GM12892 (cell line): ENCODE data around the gene CCNK.

Experiments used
- DNase-seq: peaks from one replicate; pipeline ENCODE4 v3.0.0; 2011; ENCODE audit not compliant: insufficient read length
- FAIRE-seq: peaks from 2 replicates; lab custom pipeline; 2011; peaks lifted over from hg19 to GRCh38; lab: Jason Lieb, UNC
- POLR2A ChIP-seq: IDR thresholded peaks from 2 replicates; pipeline ENCODE4 v1.6.1; 2011; ENCODE audit warnings: low read depth, low read length, control low read depth
- POLR2AphosphoS5 ChIP-seq: IDR thresholded peaks from 2 replicates; pipeline ENCODE4 v1.6.1; 2011; ENCODE audit warnings: low read depth, low read length, control low read depth
- TAF1 ChIP-seq: IDR thresholded peaks from 2 replicates; pipeline ENCODE4 v1.6.1; 2011; ENCODE audit warnings: low read depth, mild to moderate bottlenecking, control low read depth, low read length, borderline replicate concordance

The CCNK gene

GRCh38 chr14:99552572-99553216 is 71.5 kb downstream of the CCNK start:
- TF ChIP-seq POLR2AphosphoS5, result no peak
- TF ChIP-seq POLR2A, result no peak
- TF ChIP-seq TAF1, result no peak
- FAIRE-seq, result no peak
- no peak for DNase-seq

- FAIRE-seq (no peak), DNase-seq (no peak)
- no peak for TF ChIP-seq TAF1
Observed at GRCh38 chr14:99554184-99554583, 73.0 kb downstream of the CCNK start.

GRCh38 chr14:99554757-99555531 is 73.7 kb downstream of the CCNK start:
- TF ChIP-seq POLR2A (no peak), TAF1 (no peak), POLR2AphosphoS5 (no peak)
- no peak for FAIRE-seq
- no peak for DNase-seq

- DNase-seq (no peak), FAIRE-seq (no peak)
- TF ChIP-seq POLR2A, result no peak
- TF ChIP-seq TAF1, result no peak
- no peak for TF ChIP-seq POLR2AphosphoS5
Observed at GRCh38 chr14:99556134-99556791, 75.1 kb downstream of the CCNK start.

- DNase-seq (no peak), FAIRE-seq (no peak)
- TF ChIP-seq TAF1 (no peak), POLR2A (no peak), POLR2AphosphoS5 (no peak)
Observed at GRCh38 chr14:99559286-99559990, 78.2 kb downstream of the CCNK start.

- TF ChIP-seq POLR2AphosphoS5, result no peak
- TF ChIP-seq POLR2A, result no peak
- TF ChIP-seq TAF1, result no peak
- DNase-seq (no peak), FAIRE-seq (no peak)
Observed at GRCh38 chr14:99560403-99560802, 79.2 kb downstream of the CCNK start.

GRCh38 chr14:99560922-99561683 is 79.9 kb downstream of the CCNK start:
- no peak for DNase-seq
- no peak for FAIRE-seq
- no peak for TF ChIP-seq TAF1
- no peak for TF ChIP-seq POLR2A
- TF ChIP-seq POLR2AphosphoS5, result no peak

GRCh38 chr14:99561864-99562263 is 80.7 kb downstream of the CCNK start:
- TF ChIP-seq TAF1, result no peak
- no peak for TF ChIP-seq POLR2A
- no peak for TF ChIP-seq POLR2AphosphoS5
- FAIRE-seq, result no peak
- no peak for DNase-seq
